Measurements from ENCODE around the gene DYRK4.

Gene DYRK4

GRCh38 chr12:4558171-4558570 is 3.8 kb upstream of the DYRK4 start:
- H3K4me2 ChIP-seq (ENCODE audit: insufficient read depth, low read length) = no peak overlapping the region
- no peak overlapping the region for H3K27ac ChIP-seq (ENCODE audit: low read length)
- no peaks in the 10 kb centered on the region for H3K4me1 ChIP-seq (ENCODE audit: insufficient read depth, low read length)
- no peak overlapping the region for H3K4me3 ChIP-seq (ENCODE audit: low read depth in 1 of 2, low read length in 2 of 2)
- DNase-seq = no peak
- no peaks in the 10 kb centered on the region for H3K9me3 ChIP-seq (ENCODE audit: insufficient read depth, low read length, severe bottlenecking)
- H2AFZ ChIP-seq (ENCODE audit: low read depth, low read length) = no peak overlapping the region
- no peak overlapping the region for H3K9ac ChIP-seq (ENCODE audit: low read depth, low read length)
- no peak for TF ChIP-seq EZH2 (IDR thresholded peaks at IDR 0.05; ENCODE audit: borderline replicate concordance, low read depth, low read length, severe bottlenecking)
- TF ChIP-seq CTCF (IDR thresholded peaks at IDR 0.05; ENCODE audit: borderline replicate concordance, extremely low read depth, low read length, poor library complexity, severe bottlenecking) = no peak
- ATAC-seq (ENCODE audit: insufficient read depth, low read depth) = no peak
- H3K36me3 ChIP-seq (ENCODE audit: insufficient read depth, low read length) = peaks cover 76% of the 10 kb centered on the region
- H3K27me3 ChIP-seq (ENCODE audit: insufficient read depth, low read length, poor library complexity) = no peaks in the 10 kb centered on the region
- peaks cover under 1% of the 10 kb centered on the region; the same call in 1 of the 2 replicates for H4K20me1 ChIP-seq (ENCODE audit: insufficient read depth, low read length)
- peaks cover 3% of the 10 kb centered on the region; the same call in 1 of the 2 replicates for H3K79me2 ChIP-seq (ENCODE audit: insufficient read depth, low read length)

GRCh38 chr12:4563336-4563735 is 1.3 kb downstream of the DYRK4 start:
- no peaks in the 10 kb centered on the region for H3K27me3 ChIP-seq (ENCODE audit: insufficient read depth, low read length, poor library complexity)
- H3K79me2 ChIP-seq (ENCODE audit: insufficient read depth, low read length) = no peaks in the 10 kb centered on the region
- H3K4me1 ChIP-seq (ENCODE audit: insufficient read depth, low read length) = no peaks in the 10 kb centered on the region
- TF ChIP-seq CTCF (IDR thresholded peaks at IDR 0.05; ENCODE audit: borderline replicate concordance, extremely low read depth, low read length, poor library complexity, severe bottlenecking) (no peak), EZH2 (IDR thresholded peaks at IDR 0.05; ENCODE audit: borderline replicate concordance, low read depth, low read length, severe bottlenecking) (no peak)
- H3K9ac ChIP-seq (ENCODE audit: low read depth, low read length) = no peak overlapping the region
- peaks cover 47% of the 10 kb centered on the region for H3K36me3 ChIP-seq (ENCODE audit: insufficient read depth, low read length)
- no peaks in the 10 kb centered on the region for H3K9me3 ChIP-seq (ENCODE audit: insufficient read depth, low read length, severe bottlenecking)
- DNase-seq (peak; percentile 14), ATAC-seq (ENCODE audit: insufficient read depth, low read depth) (peak; percentile 70)
- no peak overlapping the region for H2AFZ ChIP-seq (ENCODE audit: low read depth, low read length)
- no peak overlapping the region for H3K4me2 ChIP-seq (ENCODE audit: insufficient read depth, low read length)
- no peak overlapping the region for H3K4me3 ChIP-seq (ENCODE audit: low read depth in 1 of 2, low read length in 2 of 2)
- H4K20me1 ChIP-seq (ENCODE audit: insufficient read depth, low read length) = no peaks in the 10 kb centered on the region
- no peak overlapping the region for H3K27ac ChIP-seq (ENCODE audit: low read length)

- H3K27ac ChIP-seq (ENCODE audit: low read length) = no peak overlapping the region
- H3K79me2 ChIP-seq (ENCODE audit: insufficient read depth, low read length) = no peaks in the 10 kb centered on the region
- no peaks in the 10 kb centered on the region for H4K20me1 ChIP-seq (ENCODE audit: insufficient read depth, low read length)
- H3K36me3 ChIP-seq (ENCODE audit: insufficient read depth, low read length) = peaks cover 38% of the 10 kb centered on the region
- no peaks in the 10 kb centered on the region for H3K27me3 ChIP-seq (ENCODE audit: insufficient read depth, low read length, poor library complexity)
- DNase-seq (no peak), ATAC-seq (ENCODE audit: insufficient read depth, low read depth) (no peak)
- H3K9me3 ChIP-seq (ENCODE audit: insufficient read depth, low read length, severe bottlenecking) = no peaks in the 10 kb centered on the region
- no peak overlapping the region for H2AFZ ChIP-seq (ENCODE audit: low read depth, low read length)
- H3K4me1 ChIP-seq (ENCODE audit: insufficient read depth, low read length) = no peaks in the 10 kb centered on the region
- H3K4me3 ChIP-seq (ENCODE audit: low read depth in 1 of 2, low read length in 2 of 2) = no peak overlapping the region
- TF ChIP-seq CTCF (IDR thresholded peaks at IDR 0.05; ENCODE audit: borderline replicate concordance, extremely low read depth, low read length, poor library complexity, severe bottlenecking) (no peak), EZH2 (IDR thresholded peaks at IDR 0.05; ENCODE audit: borderline replicate concordance, low read depth, low read length, severe bottlenecking) (no peak)
- no peak overlapping the region for H3K4me2 ChIP-seq (ENCODE audit: insufficient read depth, low read length)
- no peak overlapping the region for H3K9ac ChIP-seq (ENCODE audit: low read depth, low read length)
Observed at GRCh38 chr12:4564818-4565217, 2.8 kb downstream of the DYRK4 start.

GRCh38 chr12:4566474-4566873 is 4.5 kb downstream of the DYRK4 start:
- no peak for TF ChIP-seq CTCF (IDR thresholded peaks at IDR 0.05; ENCODE audit: borderline replicate concordance, extremely low read depth, low read length, poor library complexity, severe bottlenecking)
- Histone ChIP-seq H3K27me3 (ENCODE audit: insufficient read depth, low read length, poor library complexity) (no peaks in the 10 kb centered on the region), H3K36me3 (ENCODE audit: insufficient read depth, low read length) (peaks cover 24% of the 10 kb centered on the region), H3K79me2 (ENCODE audit: insufficient read depth, low read length) (no peaks in the 10 kb centered on the region), H3K9me3 (ENCODE audit: insufficient read depth, low read length, severe bottlenecking) (no peaks in the 10 kb centered on the region), H3K4me3 (ENCODE audit: low read depth in 1 of 2, low read length in 2 of 2) (no peak overlapping the region), H3K4me1 (ENCODE audit: insufficient read depth, low read length) (no peaks in the 10 kb centered on the region), H3K4me2 (ENCODE audit: insufficient read depth, low read length) (no peak overlapping the region), H3K27ac (ENCODE audit: low read length) (no peak overlapping the region), H2AFZ (ENCODE audit: low read depth, low read length) (no peak overlapping the region), H3K9ac (ENCODE audit: low read depth, low read length) (no peak overlapping the region), H4K20me1 (ENCODE audit: insufficient read depth, low read length) (no peaks in the 10 kb centered on the region)
- DNase-seq (no peak), ATAC-seq (ENCODE audit: insufficient read depth, low read depth) (no peak)

Data from DND-41 (cell line).